Ishikawa (cell line): ENCODE data around the gene ZDHHC8.

Source experiments
- CEBPB ChIP-seq: IDR thresholded peaks from 2 replicates; pipeline ENCODE4 v1.6.1; 2012
- CREB1 ChIP-seq: IDR thresholded peaks from 2 replicates; pipeline ENCODE4 v1.6.1; 2012; ENCODE audit warnings: low read depth
- EP300 ChIP-seq: IDR thresholded peaks from 2 replicates; pipeline ENCODE4 v1.6.1; 2012; ENCODE audit warnings: borderline replicate concordance
- MAX ChIP-seq: IDR thresholded peaks from 2 replicates; pipeline ENCODE4 v1.6.1; 2012
- RAD21 ChIP-seq: IDR thresholded peaks from 2 replicates; pipeline ENCODE4 v1.6.1; 2012; ENCODE audit warnings: low read depth
- REST ChIP-seq: IDR thresholded peaks from 2 replicates; pipeline ENCODE4 v1.6.1; 2012; ENCODE audit warnings: low read depth, mild to moderate bottlenecking
- TAF1 ChIP-seq: IDR thresholded peaks from 2 replicates; pipeline ENCODE4 v1.6.1; 2012; ENCODE audit warnings: low read depth, mild to moderate bottlenecking
- TCF12 ChIP-seq: IDR thresholded peaks from 2 replicates; pipeline ENCODE4 v1.6.1; 2012; ENCODE audit warnings: low read depth
- YY1 ChIP-seq: IDR thresholded peaks from 2 replicates; pipeline ENCODE4 v1.6.1; 2012; ENCODE audit warnings: low read depth
- ZBTB7A ChIP-seq: IDR thresholded peaks from 2 replicates; pipeline ENCODE4 v1.6.1; 2012; ENCODE audit warnings: low read depth

DNA sequence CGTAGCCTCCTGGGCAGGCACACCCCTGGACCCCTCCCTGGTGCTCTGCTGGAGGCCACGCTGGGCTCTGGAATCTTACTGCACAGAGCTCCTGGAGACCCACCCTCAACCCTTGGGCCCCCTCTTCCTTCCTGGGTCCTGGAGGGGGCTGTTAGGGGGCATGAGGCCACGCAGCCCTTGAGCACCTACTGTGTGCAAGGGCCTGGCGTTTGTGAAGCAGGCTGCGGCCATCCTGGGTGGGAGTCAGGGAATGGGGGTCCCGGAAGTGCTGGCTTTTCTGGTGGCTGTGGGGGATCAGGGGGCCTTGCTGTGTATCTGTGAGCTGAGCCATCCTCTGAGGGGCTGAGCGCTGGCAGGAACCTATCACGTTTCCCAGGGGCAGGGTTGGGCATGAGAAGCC is 60.2 kb downstream of the ZDHHC8 start:
- TF ChIP-seq TCF12 (no peak), CREB1 (no peak), TAF1 (no peak), CEBPB (no peak), ZBTB7A (no peak), EP300 (no peak), REST (no peak), MAX (no peak), RAD21 (no peak), YY1 (no peak)
